Jurkat, Clone E6-1 (cell line): ENCODE results near the gene GNL3L.
"Not testable (repeated sequence)": the region's sequence is repeated elsewhere in the genome, so short reads cannot be mapped to it uniquely, and the experiment has no call there.

Experiments
- DNase-seq: peaks from one replicate; pipeline ENCODE4 v3.0.0-alpha.2; 2011; ENCODE audit warnings: low read depth, low spot score
- H3K4me3 ChIP-seq: 2 replicates; pipeline ENCODE4 v1.5.1; 2011; ENCODE audit warnings: mild to moderate bottlenecking, low read length, control low read depth, moderate library complexity

The GNL3L gene

GRCh38 chrX:54550821-54551220, 20.8 kb downstream of the GNL3L start:
- DNase-seq = no peak
- H3K4me3 ChIP-seq = no peak overlapping the region

- DNase-seq = no peak
- H3K4me3 ChIP-seq = no peak overlapping the region
These were observed 21.8 kb downstream of the GNL3L start for GRCh38 chrX:54551801-54552200.

GRCh38 chrX:54555006-54555405, 25.0 kb downstream of the GNL3L start:
- DNase-seq, H3K4me3 ChIP-seq: not testable (repeated sequence)

GRCh38 chrX:54560411-54560810, 30.4 kb downstream of the GNL3L start:
- H3K4me3 ChIP-seq = no peak overlapping the region
- DNase-seq = no peak

GRCh38 chrX:54561622-54562021, 31.6 kb downstream of the GNL3L start:
- no peak overlapping the region for H3K4me3 ChIP-seq
- DNase-seq = no peak

GRCh38 chrX:54564936-54565335, 34.9 kb downstream of the GNL3L start:
- H3K4me3 ChIP-seq = no peak overlapping the region
- DNase-seq = no peak

GRCh38 chrX:54570332-54570731, 40.3 kb downstream of the GNL3L start:
- no peak overlapping the region for H3K4me3 ChIP-seq
- DNase-seq = no peak

- H3K4me3 ChIP-seq, DNase-seq: not testable (repeated sequence)
These were observed 42.6 kb downstream of the GNL3L start for GRCh38 chrX:54572641-54573040.

- no peak overlapping the region for H3K4me3 ChIP-seq
- no peak for DNase-seq
These were observed 67.7 kb downstream of the GNL3L start for GRCh38 chrX:54597728-54598127.

GRCh38 chrX:54602563-54602962, 72.5 kb downstream of the GNL3L start:
- DNase-seq = no peak
- no peak overlapping the region for H3K4me3 ChIP-seq
